Neural crest cell (in vitro differentiated cells): ENCODE data around the gene TMEM37. TPM values are rescaled to one million over a fixed set of nuclear protein-coding genes. Genes with fewer than 3 reads are reported as not detected.

Experiments
- DNase-seq: peaks from one replicate; pipeline ENCODE4 v3.0.0; 2021; ENCODE audit warnings: low read depth, mixed read lengths, low spot score
- H3K27ac Mint-ChIP-seq: one replicate; pipeline ENCODE4 v1.8.0; 2021; ENCODE audit warnings: mild to moderate bottlenecking, mixed read lengths; ENCODE audit not compliant: unreplicated experiment
- H3K27me3 Mint-ChIP-seq: 2 replicates; pipeline ENCODE4 v1.8.0; 2021; ENCODE audit warnings: low read depth, mild to moderate bottlenecking, mixed read lengths
- H3K36me3 Mint-ChIP-seq: 2 replicates; pipeline ENCODE4 v1.8.0; 2021; ENCODE audit warnings: low read depth, mild to moderate bottlenecking, mixed read lengths
- H3K4me1 Mint-ChIP-seq: 2 replicates; pipeline ENCODE4 v1.8.0; 2021; ENCODE audit warnings: mixed read lengths
- H3K4me3 Mint-ChIP-seq: one replicate; pipeline ENCODE4 v1.8.0; 2021; ENCODE audit warnings: mild to moderate bottlenecking, mixed read lengths
- H3K9me3 Mint-ChIP-seq: 2 replicates; pipeline ENCODE4 v1.8.0; 2021; ENCODE audit warnings: mixed read lengths
- total RNA-seq: library from RNA; stranded (reverse); gene quantifications from 2 replicates; pipeline ENCODE4 v1.2.1, GENCODE V29; 2021
- TF ChIP-seq, protein P1 (sequence below): fragments of 200-600 bp; sonication (generic); conservative IDR thresholded peaks from 2 replicates; pipeline ENCODE4 v1.5.0; 2021; ENCODE audit warnings: antibody characterized with exemption, mild to moderate bottlenecking

The TMEM37 gene
- total RNA-seq, 1 donor from 2014 or later: 5.3 TPM

DNA sequence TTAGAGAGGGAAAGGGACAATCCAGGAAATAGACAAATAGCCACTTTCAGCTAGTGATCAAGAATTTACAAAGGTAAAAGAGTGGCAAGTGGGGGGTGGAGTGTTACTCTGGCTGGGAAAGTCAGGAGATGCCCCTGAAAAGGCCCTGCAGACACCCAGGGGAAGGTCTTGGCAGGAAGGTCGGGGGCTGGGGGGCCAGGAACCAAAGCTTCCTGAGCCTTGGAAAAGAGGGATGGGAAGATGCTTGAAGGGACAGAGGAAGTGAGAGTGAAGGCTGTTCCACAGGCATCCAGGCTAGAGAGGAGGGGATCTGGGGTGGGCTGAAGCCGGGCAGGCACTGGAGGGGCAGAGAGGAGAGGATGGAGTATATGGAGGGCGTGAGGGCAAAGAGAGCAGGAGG lies 3.9 kb upstream of the TMEM37 start:
- TF ChIP-seq, protein P1, sequence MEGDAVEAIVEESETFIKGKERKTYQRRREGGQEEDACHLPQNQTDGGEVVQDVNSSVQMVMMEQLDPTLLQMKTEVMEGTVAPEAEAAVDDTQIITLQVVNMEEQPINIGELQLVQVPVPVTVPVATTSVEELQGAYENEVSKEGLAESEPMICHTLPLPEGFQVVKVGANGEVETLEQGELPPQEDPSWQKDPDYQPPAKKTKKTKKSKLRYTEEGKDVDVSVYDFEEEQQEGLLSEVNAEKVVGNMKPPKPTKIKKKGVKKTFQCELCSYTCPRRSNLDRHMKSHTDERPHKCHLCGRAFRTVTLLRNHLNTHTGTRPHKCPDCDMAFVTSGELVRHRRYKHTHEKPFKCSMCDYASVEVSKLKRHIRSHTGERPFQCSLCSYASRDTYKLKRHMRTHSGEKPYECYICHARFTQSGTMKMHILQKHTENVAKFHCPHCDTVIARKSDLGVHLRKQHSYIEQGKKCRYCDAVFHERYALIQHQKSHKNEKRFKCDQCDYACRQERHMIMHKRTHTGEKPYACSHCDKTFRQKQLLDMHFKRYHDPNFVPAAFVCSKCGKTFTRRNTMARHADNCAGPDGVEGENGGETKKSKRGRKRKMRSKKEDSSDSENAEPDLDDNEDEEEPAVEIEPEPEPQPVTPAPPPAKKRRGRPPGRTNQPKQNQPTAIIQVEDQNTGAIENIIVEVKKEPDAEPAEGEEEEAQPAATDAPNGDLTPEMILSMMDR: no peak
- Mint-ChIP-seq H3K9me3 (no peaks in the 10 kb centered on the region), H3K36me3 (no peaks in the 10 kb centered on the region), H3K4me1 (peaks cover 64% of the 10 kb centered on the region), H3K27me3 (peaks cover 22% of the 10 kb centered on the region), H3K27ac (peak overlapping the region; percentile 44), H3K4me3 (no peak overlapping the region)
- no peak for DNase-seq

DNA sequence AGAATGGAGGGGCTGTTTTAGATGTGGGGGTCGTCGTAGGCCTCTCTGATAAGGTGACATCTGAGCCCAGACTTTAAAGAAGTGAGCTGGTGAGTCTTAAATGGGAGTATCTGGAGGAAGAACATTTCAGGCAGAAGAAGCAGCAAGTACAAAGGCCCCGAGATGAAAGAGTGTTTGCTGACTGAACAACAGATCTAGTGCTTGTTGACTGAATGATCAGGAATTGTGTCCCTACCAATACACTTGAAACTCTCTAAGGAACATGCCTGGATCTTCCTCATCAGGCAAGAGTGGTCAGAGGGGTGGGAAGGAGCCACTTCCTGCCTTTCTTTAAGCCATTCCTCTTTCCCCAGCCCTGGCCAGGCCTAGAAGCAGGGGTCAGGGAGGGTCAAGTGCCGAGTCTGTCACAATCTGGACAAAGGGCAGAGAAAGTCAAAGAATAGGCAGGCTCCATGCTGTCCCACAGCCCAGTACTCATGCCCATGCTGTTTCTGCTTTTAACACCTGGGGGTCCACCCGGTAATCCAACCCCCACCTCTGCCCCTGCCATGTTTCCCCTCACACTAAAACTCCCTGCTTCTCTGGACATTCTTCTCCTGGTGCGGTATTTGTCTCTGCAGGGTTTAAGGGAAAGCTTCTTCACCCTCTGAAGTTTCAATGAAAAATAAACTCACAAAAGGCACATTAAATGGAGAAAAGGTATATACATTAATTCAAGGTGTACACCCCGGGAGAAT lies 3.0 kb upstream of the TMEM37 start:
- Mint-ChIP-seq H3K4me1 (peaks cover 65% of the 10 kb centered on the region), H3K36me3 (no peaks in the 10 kb centered on the region), H3K9me3 (no peaks in the 10 kb centered on the region), H3K27me3 (peaks cover 30% of the 10 kb centered on the region), H3K27ac (peak overlapping the region; percentile 28), H3K4me3 (peak overlapping the region; percentile 56)
- peak; percentile 26 for DNase-seq
- TF ChIP-seq, protein P1: no peak

DNA sequence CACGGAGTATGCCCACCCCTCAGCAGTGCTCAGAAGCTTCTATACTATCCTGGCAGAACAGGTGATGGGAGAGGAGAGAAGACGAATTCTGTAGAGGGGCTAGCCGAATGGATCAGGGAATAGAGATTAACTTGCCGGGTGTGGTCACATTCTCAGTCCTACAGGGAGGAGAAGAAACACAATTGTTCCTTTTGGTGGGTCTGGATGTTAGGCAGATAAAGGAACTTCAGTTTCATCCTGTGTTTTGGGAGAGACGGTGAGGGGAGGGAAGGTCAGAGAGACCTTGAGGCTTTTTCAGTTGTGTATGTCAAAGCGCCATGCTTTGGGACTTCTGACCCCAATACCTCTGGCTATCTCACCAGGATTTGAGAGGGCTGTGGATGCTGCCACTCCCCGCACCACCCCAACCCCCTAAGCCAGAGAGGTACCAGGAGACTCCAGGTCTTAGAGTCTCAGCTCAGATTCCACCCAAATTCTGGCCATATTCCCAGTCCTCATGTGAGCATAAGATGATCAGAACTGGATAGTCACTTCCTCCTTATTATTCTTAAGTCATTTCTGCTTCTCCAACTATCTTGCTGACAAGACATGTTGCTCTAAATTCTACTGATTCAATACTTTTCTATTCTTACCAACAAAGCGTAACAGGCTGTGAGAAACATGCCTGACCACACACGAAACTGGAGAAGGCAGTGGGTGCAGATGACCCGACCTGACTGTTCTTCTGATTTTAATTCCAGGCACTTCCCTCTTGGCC lies 2.3 kb upstream of the TMEM37 start:
- H3K4me1 Mint-ChIP-seq: peaks cover 72% of the 10 kb centered on the region
- peaks cover 36% of the 10 kb centered on the region for H3K27me3 Mint-ChIP-seq

DNA sequence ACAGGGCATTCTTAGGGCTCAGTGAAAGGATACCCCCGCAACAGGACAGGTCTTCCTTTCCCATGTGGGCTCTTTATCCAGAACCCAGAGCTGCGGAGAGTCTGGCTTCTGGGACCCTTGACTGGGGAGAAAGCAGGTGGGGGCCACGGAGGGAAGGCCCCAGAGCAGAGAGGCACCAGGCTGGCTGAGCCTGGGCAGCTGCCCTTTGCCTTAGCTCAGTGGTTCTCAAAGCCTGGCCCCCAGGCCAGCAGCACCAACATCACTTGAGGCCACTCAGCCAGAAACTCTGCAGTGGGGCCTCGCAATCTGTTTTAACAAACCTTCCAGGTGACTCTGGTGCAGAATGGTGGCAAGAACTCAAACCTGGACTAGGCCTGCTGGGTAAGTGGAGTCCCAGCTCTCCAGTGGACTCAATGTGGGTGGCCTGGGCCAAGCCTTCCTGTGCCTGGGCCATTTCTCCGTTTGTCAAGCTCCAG lies 1.6 kb upstream of the TMEM37 start:
- no peak for DNase-seq
- peak overlapping the region; percentile 75 for H3K4me3 Mint-ChIP-seq
- no peaks in the 10 kb centered on the region for H3K36me3 Mint-ChIP-seq
- TF ChIP-seq, protein P1: no peak
- no peak overlapping the region for H3K27ac Mint-ChIP-seq
- H3K27me3 Mint-ChIP-seq: peaks cover 36% of the 10 kb centered on the region
- no peaks in the 10 kb centered on the region for H3K9me3 Mint-ChIP-seq
- peaks cover 70% of the 10 kb centered on the region for H3K4me1 Mint-ChIP-seq

More for the DNA sequence above, 2.3 kb upstream of the TMEM37 start:
- TF ChIP-seq, protein P1: no peak
- Mint-ChIP-seq H3K9me3 (no peaks in the 10 kb centered on the region), H3K4me3 (peak overlapping the region; percentile 56), H3K36me3 (no peaks in the 10 kb centered on the region), H3K27ac (no peak overlapping the region)
- DNase-seq: no peak

DNA sequence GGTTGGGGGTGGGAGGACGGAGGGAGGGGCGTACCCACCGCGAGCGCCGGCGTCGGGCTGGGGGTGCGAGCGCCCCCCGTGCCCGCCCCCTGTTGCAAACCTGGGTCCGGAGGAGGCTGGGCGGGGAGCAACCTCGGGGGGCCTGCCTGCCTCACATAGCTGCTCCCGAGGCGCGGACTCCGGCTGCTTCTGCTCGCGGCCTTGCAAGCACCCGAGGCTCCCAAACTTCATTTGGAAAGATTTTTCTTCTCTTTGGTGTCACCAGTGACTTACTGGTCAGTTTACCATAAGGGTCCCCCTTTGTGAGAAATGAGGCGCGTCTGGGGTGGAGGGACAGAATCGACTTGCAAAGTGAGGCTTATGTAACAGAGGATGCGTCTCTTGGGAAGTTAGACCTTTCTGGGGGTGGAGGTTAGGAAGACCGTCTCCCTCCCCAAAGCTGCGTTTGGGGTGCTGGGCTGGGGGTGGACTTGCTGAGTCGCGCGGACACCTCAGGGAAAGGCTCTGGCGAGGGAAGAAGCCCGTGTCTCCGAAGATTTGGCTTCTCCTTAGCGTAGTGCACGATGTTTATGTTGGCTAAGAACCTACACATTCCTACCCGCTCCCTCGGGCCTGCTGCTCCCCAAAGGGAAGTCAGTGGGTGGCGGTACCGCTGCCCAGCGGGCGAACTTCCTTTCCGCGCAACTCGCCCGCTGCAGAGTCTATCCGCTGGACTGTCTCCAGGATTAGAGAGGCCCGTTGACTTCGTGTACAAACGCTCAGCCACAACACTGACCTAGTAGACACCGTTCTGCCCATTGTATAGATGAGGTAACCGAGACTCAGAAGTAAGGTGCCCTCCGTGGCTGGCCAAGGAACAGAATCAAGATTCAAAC lies 559 bp downstream of the TMEM37 start:
- TF ChIP-seq, protein P1: no peak
- no peaks in the 10 kb centered on the region for H3K9me3 Mint-ChIP-seq
- H3K27me3 Mint-ChIP-seq: peaks cover 32% of the 10 kb centered on the region
- peak overlapping the region; percentile 86 for H3K4me3 Mint-ChIP-seq
- H3K4me1 Mint-ChIP-seq: peaks cover 54% of the 10 kb centered on the region
- H3K27ac Mint-ChIP-seq: no peak overlapping the region
- no peak for DNase-seq
- H3K36me3 Mint-ChIP-seq: no peaks in the 10 kb centered on the region
